A673 (cell line): ENCODE data around the gene BFSP2. TPM values are rescaled to one million over a fixed set of nuclear protein-coding genes. Genes with fewer than 3 reads are reported as not detected.

ENCODE experiments used
- BruUV-seq: library from RNA; stranded (reverse); fragments of 400-500 nt; replicated peaks from 2 replicates; lab custom pipeline; 2021; lab: Mats Ljungman, UMichigan
- CTCF ChIA-PET: fragments of 300-600 bp; sonication (Branson Sonifier 250); formaldehyde crosslinking; loops from one replicate; lab custom pipeline; 2022; ENCODE audit warnings: antibody characterized with exemption; lab: Charles Lee
- POLR2A ChIA-PET: fragments of 300-600 bp; sonication (Branson Sonifier 250); formaldehyde crosslinking; loops from one replicate; lab custom pipeline; 2022; ENCODE audit warnings: antibody characterized with exemption; ENCODE audit not compliant: low non-redundant PET; lab: Charles Lee
- DNase-seq: peaks from one replicate; pipeline ENCODE4 v3.0.0-alpha.2; 2015; ENCODE audit warnings: low spot score
- H3K27ac ChIP-seq: fragments of 200-600 bp; sonication (generic); 2 replicates; pipeline ENCODE4 v1.5.1; 2016; ENCODE audit warnings: mixed run types, low read depth, mild to moderate bottlenecking, mixed read lengths, antibody characterized with exemption, low read length; ENCODE audit not compliant: poor library complexity, severe bottlenecking
- H3K27me3 ChIP-seq: fragments of 200-600 bp; sonication (generic); replicated peaks from 2 replicates; pipeline ENCODE4 v1.6.1; 2017; ENCODE audit warnings: mixed run types, low read depth, mild to moderate bottlenecking, mixed read lengths, antibody characterized with exemption, low read length; ENCODE audit not compliant: insufficient read depth, poor library complexity
- H3K36me3 ChIP-seq: fragments of 200-600 bp; sonication (generic); 2 replicates; pipeline ENCODE4 v1.6.1; 2016; ENCODE audit warnings: mixed run types, mild to moderate bottlenecking, mixed read lengths, antibody characterized with exemption, low read length; ENCODE audit not compliant: insufficient read depth, poor library complexity, severe bottlenecking
- H3K4me1 ChIP-seq: fragments of 200-600 bp; sonication (generic); 2 replicates; pipeline ENCODE4 v1.6.1; 2017; ENCODE audit warnings: mixed run types, mild to moderate bottlenecking, mixed read lengths, antibody characterized with exemption, low read length; ENCODE audit not compliant: insufficient read depth, poor library complexity, severe bottlenecking
- H3K4me3 ChIP-seq: fragments of 200-600 bp; sonication (generic); 2 replicates; pipeline ENCODE4 v1.5.1; 2016; ENCODE audit warnings: low read depth, mixed run types, mild to moderate bottlenecking, mixed read lengths, low read length; ENCODE audit not compliant: poor library complexity, severe bottlenecking
- H3K9me3 ChIP-seq: fragments of 200-600 bp; sonication (generic); 2 replicates; pipeline ENCODE4 v1.6.1; 2016; ENCODE audit warnings: mixed run types, low read depth, mild to moderate bottlenecking, mixed read lengths, antibody characterized with exemption, low read length; ENCODE audit not compliant: poor library complexity, severe bottlenecking
- CTCF ChIP-seq: fragments of 300-800, 200-600 bp; sonication (generic); conservative IDR thresholded peaks from 2 replicates; pipeline ENCODE4 v1.5.1; 2017; ENCODE audit warnings: low read depth, mild to moderate bottlenecking, antibody characterized with exemption, low read length, moderate library complexity, mixed read lengths
- EZH2 ChIP-seq: fragments of 200-600 bp; sonication (generic); IDR thresholded peaks from 2 replicates; pipeline ENCODE4 v1.6.1; 2017; ENCODE audit warnings: borderline replicate concordance, low read depth, mild to moderate bottlenecking, mixed read lengths, antibody characterized with exemption, low read length; ENCODE audit not compliant: poor library complexity, severe bottlenecking
- intact Hi-C: fragments of 100-400 bp; cut with micrococcal nuclease; formaldehyde crosslinking; loops from one replicate; pipeline ENCODE4 v1.10.0; 2022; ENCODE audit not compliant: unreplicated experiment
- total RNA-seq: library from RNA; stranded (reverse); gene quantifications from 2 replicates; pipeline ENCODE4 v1.2.3, GENCODE V29; 2021

Gene BFSP2
- total RNA-seq, 1 experiment from 2014 or later = not detected

- H3K9me3 ChIP-seq = no peaks in the 10 kb centered on the region
- CTCF ChIA-PET = no interaction called here
Measured at GRCh38 chr3:133428552-133428951, 28.7 kb downstream of the BFSP2 start.

GRCh38 chr3:133429063-133429462 is 29.2 kb downstream of the BFSP2 start:
- CTCF ChIA-PET = no interaction called here
- Histone ChIP-seq H3K4me1 (peaks cover 5% of the 10 kb centered on the region), H3K4me3 (no peak overlapping the region), H3K27me3 (no peaks in the 10 kb centered on the region), H3K9me3 (no peaks in the 10 kb centered on the region), H3K27ac (no peak overlapping the region), H3K36me3 (no peaks in the 10 kb centered on the region)
- POLR2A ChIA-PET = no interaction called here
- TF ChIP-seq EZH2 = no peak
- no peak for TF ChIP-seq CTCF
- intact Hi-C loops = no loop called here
- no TSS peak for BruUV-seq
- no peak for DNase-seq

More at GRCh38 chr3:133428552-133428951, 28.7 kb downstream of the BFSP2 start:
- no peaks in the 10 kb centered on the region for H3K27me3 ChIP-seq
- no peak for DNase-seq
- H3K36me3 ChIP-seq = no peaks in the 10 kb centered on the region
- intact Hi-C loops = no loop called here
- no peak overlapping the region for H3K27ac ChIP-seq
- TF ChIP-seq EZH2 (no peak), CTCF (no peak)
- no peak overlapping the region for H3K4me3 ChIP-seq
- peaks cover 8% of the 10 kb centered on the region for H3K4me1 ChIP-seq
- POLR2A ChIA-PET = no interaction called here
- BruUV-seq = no TSS peak

DNA sequence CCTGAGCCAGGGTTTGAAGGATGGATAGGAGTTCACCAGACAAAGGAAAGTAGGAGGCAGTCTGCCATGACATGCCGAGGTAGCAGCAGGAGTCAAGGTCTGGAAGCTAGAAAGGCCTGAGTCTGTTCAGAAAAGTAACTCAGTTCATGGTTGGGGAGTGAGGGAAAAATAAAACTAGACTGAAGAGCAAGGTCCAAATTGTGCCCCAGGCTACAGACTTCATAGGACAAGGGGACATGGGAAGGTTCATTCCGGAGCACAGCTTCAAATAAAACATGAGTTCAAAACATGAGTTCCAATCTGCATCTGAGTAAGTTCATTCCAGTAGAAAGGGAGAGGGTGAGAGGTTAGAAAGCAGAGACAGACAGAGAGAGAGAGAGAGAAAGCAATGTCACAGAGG is 39.7 kb downstream of the BFSP2 start:
- no peak overlapping the region for H3K27ac ChIP-seq
- ChIA-PET CTCF (no interaction called here), POLR2A (no interaction called here)
- H3K4me3 ChIP-seq = no peak overlapping the region
- no peak for DNase-seq
- TF ChIP-seq EZH2 = no peak
- no peaks in the 10 kb centered on the region for H3K4me1 ChIP-seq
- H3K36me3 ChIP-seq = no peaks in the 10 kb centered on the region
- intact Hi-C loops = no loop called here
- no TSS peak for BruUV-seq
- H3K9me3 ChIP-seq = no peaks in the 10 kb centered on the region
- H3K27me3 ChIP-seq = no peaks in the 10 kb centered on the region

DNA sequence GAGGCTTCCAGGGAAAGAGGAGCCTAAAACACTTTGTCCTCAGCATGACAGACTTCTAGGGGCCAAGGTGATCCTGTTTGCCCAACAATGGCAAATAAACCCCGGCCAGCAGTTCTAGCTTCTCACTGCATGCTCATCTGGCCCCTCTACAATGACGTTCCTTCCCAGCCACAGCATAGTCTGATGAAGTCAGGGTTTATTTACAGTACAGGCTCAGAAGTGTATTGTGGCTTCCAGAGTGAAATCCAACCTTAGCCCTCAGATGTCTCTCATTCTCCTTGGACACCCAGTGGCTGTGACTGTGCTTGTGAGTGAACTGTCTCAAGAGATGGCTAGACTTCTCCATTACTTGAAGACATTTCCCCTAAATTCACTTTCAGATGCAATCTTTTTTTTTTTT is 40.8 kb downstream of the BFSP2 start:
- H3K9me3 ChIP-seq = no peaks in the 10 kb centered on the region
- DNase-seq = no peak
- no peaks in the 10 kb centered on the region for H3K4me1 ChIP-seq
- H3K27ac ChIP-seq = no peak overlapping the region
- H3K4me3 ChIP-seq = no peak overlapping the region
- CTCF ChIA-PET = no interaction called here
- POLR2A ChIA-PET = no interaction called here
- BruUV-seq = no TSS peak
- H3K36me3 ChIP-seq = no peaks in the 10 kb centered on the region
- H3K27me3 ChIP-seq = no peaks in the 10 kb centered on the region
- no peak for TF ChIP-seq CTCF
- no peak for TF ChIP-seq EZH2
- intact Hi-C loops = no loop called here
